HCT116 (cell line): ENCODE data around the gene OR10T2. TPM values are rescaled to one million over a fixed set of nuclear protein-coding genes. Genes with fewer than 3 reads are reported as not detected.

Source experiments
- ATAC-seq: fragments of 200-7000 bp; cut with Tn5 transposase; 2 replicates; pipeline ENCODE4 v1.9.1; 2020; ENCODE audit warnings: mild to moderate bottlenecking, moderate library complexity
- BruUV-seq: library from RNA; stranded (reverse); fragments of 400-500 nt; replicated peaks from 2 replicates; lab custom pipeline; 2021; lab: Mats Ljungman, UMichigan
- CTCF ChIA-PET: fragments of 300-600 bp; sonication (Branson Sonifier 250); formaldehyde crosslinking; loops from one replicate; lab custom pipeline; 2021; ENCODE audit warnings: antibody characterized with exemption; lab: Charles Lee
- POLR2A ChIA-PET: fragments of 300-600, 350-600 bp; sonication (Branson Sonifier 250); formaldehyde crosslinking; loops from one replicate; lab custom pipeline; 2021; ENCODE audit warnings: antibody characterized with exemption; lab: Charles Lee
- RAD21 ChIA-PET, 2 experiments: fragments of 300-600 bp; sonication (Branson Sonifier 250); formaldehyde crosslinking; loops; one replicate each; lab custom pipeline; 2023; ENCODE audit warnings: low total read pairs in 2 of 2; ENCODE audit not compliant: uncharacterized antibody in 2 of 2, unreplicated experiment in 2 of 2, low non-redundant PET in 1 of 2; lab: Charles Lee
- DNase-seq: peaks from one replicate; pipeline ENCODE4 v3.0.0-alpha.2; 2010; ENCODE audit warnings: low read depth, low spot score
- H2AFZ ChIP-seq: fragments of 200-600 bp; shearing (Covaris generic), sonication (generic); 2 replicates; pipeline ENCODE4 v1.6.1; 2017; ENCODE audit warnings: low read depth, mixed run types, mixed read lengths, antibody characterized with exemption, low read length; ENCODE audit not compliant: poor library complexity, severe bottlenecking
- H3K27ac ChIP-seq: 2 replicates; pipeline ENCODE4 v1.5.1; 2012; ENCODE audit warnings: low read depth, low read length
- H3K27me3 ChIP-seq: fragments of 200-600 bp; sonication (generic); 2 replicates; pipeline ENCODE4 v1.6.1; 2016; ENCODE audit warnings: mixed run types, low read length, mixed read lengths; ENCODE audit not compliant: insufficient read depth
- H3K36me3 ChIP-seq, 2 experiments: fragments of 200-500 bp in 1 of 2; fragments of 200-600 bp in 1 of 2; sonication (Bioruptor generic) in 1 of 2; sonication (generic) in 1 of 2; 2 replicates each; pipeline versions ENCODE4 v1.5.1 to v1.6.1; 2014 to 2016; ENCODE audit warnings: low read length in 2 of 2, inconsistent platforms in 1 of 2, mixed read lengths in 1 of 2, mixed run types in 1 of 2; ENCODE audit not compliant: insufficient read depth in 2 of 2, control insufficient read depth in 1 of 2
- H3K4me1 ChIP-seq, 2 experiments: fragments of 200-600 bp in 1 of 2; sonication (generic) in 1 of 2; 2 replicates each; pipeline versions ENCODE4 v1.5.1 to v1.6.1; 2012 to 2017; ENCODE audit warnings: low read length in 2 of 2, inconsistent platforms in 1 of 2, mild to moderate bottlenecking in 1 of 2, mixed read lengths in 1 of 2, mixed run types in 1 of 2, moderate library complexity in 1 of 2; ENCODE audit not compliant: insufficient read depth in 2 of 2, control insufficient read depth in 1 of 2
- H3K4me2 ChIP-seq: fragments of 200-600 bp; sonication (generic); 2 replicates; pipeline ENCODE4 v1.6.1; 2017; ENCODE audit warnings: mixed run types, low read length, mixed read lengths
- H3K4me3 ChIP-seq, 2 experiments: fragments of 200-600 bp in 1 of 2; sonication (generic) in 1 of 2; replicated peaks in 1 of 2; 2 replicates each; pipeline ENCODE4 v1.5.1; 2011 to 2016; ENCODE audit warnings: low read length in 2 of 2, control low read depth in 1 of 2, low read depth in 1 of 2, mild to moderate bottlenecking in 1 of 2, mixed read lengths in 1 of 2, mixed run types in 1 of 2
- H3K79me2 ChIP-seq: fragments of 200-600 bp; sonication (generic); 2 replicates; pipeline ENCODE4 v1.6.1; 2017; ENCODE audit warnings: mild to moderate bottlenecking, mixed run types, low read length, moderate library complexity, mixed read lengths; ENCODE audit not compliant: insufficient read depth
- H3K9ac ChIP-seq: fragments of 200-600 bp; sonication (generic); 2 replicates; pipeline ENCODE4 v1.6.1; 2016; ENCODE audit warnings: low read length, mixed read lengths
- H3K9me2 ChIP-seq: fragments of 200-600 bp; sonication (generic), shearing (Covaris generic); 2 replicates; pipeline ENCODE4 v1.6.1; 2017; ENCODE audit warnings: mixed run types, mild to moderate bottlenecking, moderate library complexity; ENCODE audit not compliant: insufficient read depth
- H3K9me3 ChIP-seq, 2 experiments: fragments of 200-500 bp in 1 of 2; fragments of 200-600 bp in 1 of 2; sonication (Bioruptor generic) in 1 of 2; sonication (generic) in 1 of 2; 2 replicates each; pipeline ENCODE4 v1.6.1; 2014 to 2017; ENCODE audit warnings: low read length in 2 of 2, mixed read lengths in 2 of 2, inconsistent platforms in 1 of 2, low read depth in 1 of 2, mild to moderate bottlenecking in 1 of 2, mixed run types in 1 of 2, moderate library complexity in 1 of 2; ENCODE audit not compliant: control insufficient read depth in 1 of 2, insufficient read depth in 1 of 2
- H4K20me1 ChIP-seq: fragments of 200-600 bp; sonication (generic), shearing (Covaris generic); 2 replicates; pipeline ENCODE4 v1.6.1; 2017; ENCODE audit warnings: mixed run types, mild to moderate bottlenecking, moderate library complexity; ENCODE audit not compliant: insufficient read depth
- ATF3 ChIP-seq: IDR thresholded peaks from 2 replicates; pipeline ENCODE4 v1.6.1; 2012
- CEBPB ChIP-seq: IDR thresholded peaks from 2 replicates; pipeline ENCODE4 v1.6.1; 2012; ENCODE audit warnings: low read depth
- CTCF ChIP-seq, 3 experiments: fragments of 200-600 bp in 1 of 3; sonication (generic) in 1 of 3; IDR thresholded peaks in 2 of 3; conservative IDR thresholded peaks in 1 of 3; 2 replicates each; pipeline ENCODE4 v1.5.1; 2012 to 2017; ENCODE audit warnings: low read depth in 2 of 3, low read length in 2 of 3, antibody characterized with exemption in 1 of 3, borderline replicate concordance in 1 of 3, control low read depth in 1 of 3, mild to moderate bottlenecking in 1 of 3, mixed read lengths in 1 of 3, mixed run types in 1 of 3, moderate library complexity in 1 of 3; ENCODE audit not compliant: insufficient read depth in 1 of 3
- EZH2 ChIP-seq: fragments of 200-600 bp; sonication (generic); IDR thresholded peaks from 2 replicates; pipeline ENCODE4 v1.6.1; 2017; ENCODE audit warnings: antibody characterized with exemption, mixed run types
- FOSL1 ChIP-seq: IDR thresholded peaks from 2 replicates; pipeline ENCODE4 v1.6.1; 2012; ENCODE audit warnings: low read depth
- MAX ChIP-seq: IDR thresholded peaks from 2 replicates; pipeline ENCODE4 v1.6.1; 2012
- POLR2A ChIP-seq: IDR thresholded peaks from 2 replicates; pipeline ENCODE4 v1.7.0; 2011; ENCODE audit warnings: borderline replicate concordance; ENCODE audit not compliant: insufficient read depth, insufficient read length; ENCODE audit errors: extremely low read depth
- POLR2AphosphoS5 ChIP-seq: IDR thresholded peaks from 2 replicates; pipeline ENCODE4 v1.6.1; 2011; ENCODE audit warnings: mild to moderate bottlenecking, low read depth, low read length, moderate library complexity
- RAD21 ChIP-seq: IDR thresholded peaks from 2 replicates; pipeline ENCODE4 v1.6.1; 2012; ENCODE audit warnings: low read depth, mild to moderate bottlenecking
- SIN3A ChIP-seq: IDR thresholded peaks from 2 replicates; pipeline ENCODE4 v1.6.1; 2012; ENCODE audit warnings: low read depth
- SP1 ChIP-seq: IDR thresholded peaks from 2 replicates; pipeline ENCODE4 v1.6.1; 2012; ENCODE audit warnings: low read depth
- TCF7L2 ChIP-seq: IDR thresholded peaks from 2 replicates; pipeline ENCODE4 v1.7.0; 2011; ENCODE audit warnings: borderline replicate concordance, inconsistent platforms; ENCODE audit not compliant: insufficient read depth, insufficient read length; ENCODE audit errors: extremely low read depth
- ZBTB33 ChIP-seq: IDR thresholded peaks from 2 replicates; pipeline ENCODE4 v1.6.1; 2011; ENCODE audit warnings: mild to moderate bottlenecking, low read length, moderate library complexity; ENCODE audit not compliant: insufficient replicate concordance; ENCODE audit errors: extremely low read depth
- ZFX ChIP-seq: fragments of 450-650 bp; IDR thresholded peaks from 2 replicates; pipeline ENCODE4 v1.6.1; 2017
- ZNF274 ChIP-seq: fragments of 200-500 bp; sonication (Bioruptor generic); IDR thresholded peaks from 2 replicates; pipeline ENCODE4 v1.6.1; 2014; ENCODE audit warnings: mild to moderate bottlenecking, low read depth, low read length, inconsistent platforms
- intact Hi-C: fragments of 100-400 bp; cut with micrococcal nuclease; formaldehyde crosslinking; loops from 2 replicates; pipeline ENCODE4 v1.10.0; 2022
- total RNA-seq: library from RNA; stranded (reverse); gene quantifications from one replicate; pipeline ENCODE4 v1.2.1, GENCODE V29; 2021; ENCODE audit not compliant: unreplicated experiment

The OR10T2 gene
- total RNA-seq, 1 experiment from 2014 or later = not detected

- RAD21 ChIA-PET = no interaction called here
- no TSS peak for BruUV-seq
- TF ChIP-seq POLR2AphosphoS5 (no peak), ATF3 (no peak), RAD21 (no peak), EZH2 (no peak), SIN3A (no peak), ZFX (no peak), ZNF274 (no peak), POLR2A (no peak), FOSL1 (no peak), MAX (no peak), CTCF (IDR thresholded peaks at IDR 0.05 in 2 of 3, conservative IDR thresholded peaks at IDR 0.05 in 1 of 3; ENCODE audit: borderline replicate concordance in 1 of 3, insufficient read depth in 1 of 3, low read depth in 2 of 3, low read length in 2 of 3) (no peak), CEBPB (no peak), ZBTB33 (no peak), SP1 (no peak), TCF7L2 (no peak)
- Histone ChIP-seq H2AFZ (no peak overlapping the region), H3K9me2 (no peaks in the 10 kb centered on the region), H3K27me3 (peaks cover 13% of the 10 kb centered on the region), H3K27ac (no peak overlapping the region), H3K36me3 (no peaks in the 10 kb centered on the region), H3K79me2 (no peaks in the 10 kb centered on the region), H3K9ac (no peak overlapping the region), H3K9me3 (no peaks in the 10 kb centered on the region), H4K20me1 (no peaks in the 10 kb centered on the region), H3K4me1 (no peaks in the 10 kb centered on the region), H3K4me3 (no peak overlapping the region), H3K4me2 (no peak overlapping the region)
- POLR2A ChIA-PET = no interaction called here
- CTCF ChIA-PET = no interaction called here
- ATAC-seq (no peak), DNase-seq (no peak)
- intact Hi-C loops = no loop called here
Measured at GRCh38 chr1:158357441-158357840, 41.8 kb downstream of the OR10T2 start.
